ENCODE data around the gene SLC1A4. TPM values are rescaled to one million over a fixed set of nuclear protein-coding genes. Genes with fewer than 3 reads are reported as not detected.
"Not testable (repeated sequence)": the region's sequence is repeated elsewhere in the genome, so short reads cannot be mapped to it uniquely, and the experiment has no call there.

Gene SLC1A4
- polyA plus RNA-seq, 10 donors: 11.6 to 21.9 (median 12.7) TPM

- DNase-seq: peak in 1 of 3 donors; percentile 53
These were observed 899 bp downstream of the SLC1A4 start for GRCh38 chr2:64989982-64990614.

DNA sequence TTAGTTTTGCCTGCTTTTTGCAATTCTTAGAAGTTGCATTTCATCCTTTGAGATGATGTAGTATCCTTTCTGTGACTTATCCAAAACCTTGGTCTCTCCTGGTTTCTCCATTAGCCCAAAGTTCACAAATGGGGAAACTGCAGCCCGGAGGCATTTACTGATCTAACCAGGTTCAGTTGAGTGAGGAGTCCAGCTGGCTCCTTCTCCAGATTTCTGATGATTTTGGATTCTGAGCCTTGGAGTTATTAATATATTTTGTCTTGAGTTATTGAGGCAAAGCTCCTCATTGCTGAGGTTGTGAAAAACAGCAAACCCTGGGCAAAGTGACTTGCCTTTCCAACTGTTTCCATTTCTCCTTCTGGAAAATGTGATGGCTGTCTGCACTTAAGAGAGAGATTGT, 1.7 kb downstream of the SLC1A4 start:
- DNase-seq: peak in 2 of 3 donors; percentile 41 to 54

GRCh38 chr2:64992218-64992617, 3.0 kb downstream of the SLC1A4 start:
- no peak for DNase-seq

DNA sequence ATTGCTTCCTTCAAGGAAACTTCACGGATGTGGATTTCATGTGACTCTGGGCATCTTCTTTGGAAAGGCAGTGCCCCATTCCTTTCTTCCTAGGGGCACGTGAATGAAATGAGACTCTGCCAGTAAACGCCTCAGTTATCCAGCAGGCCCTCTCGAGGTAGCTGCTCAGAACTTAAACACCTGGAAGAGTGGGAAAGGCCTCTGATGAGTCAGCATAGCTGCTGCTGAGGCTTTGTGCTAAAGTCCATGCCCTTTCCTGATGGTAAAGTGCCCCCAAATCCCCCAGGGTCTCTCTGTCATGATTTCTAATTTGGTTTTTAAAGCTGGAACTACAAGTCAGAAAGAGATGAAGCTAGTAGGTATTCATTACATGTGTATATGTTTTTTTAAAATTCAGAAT, 3.8 kb downstream of the SLC1A4 start:
- DNase-seq: no peak

DNA sequence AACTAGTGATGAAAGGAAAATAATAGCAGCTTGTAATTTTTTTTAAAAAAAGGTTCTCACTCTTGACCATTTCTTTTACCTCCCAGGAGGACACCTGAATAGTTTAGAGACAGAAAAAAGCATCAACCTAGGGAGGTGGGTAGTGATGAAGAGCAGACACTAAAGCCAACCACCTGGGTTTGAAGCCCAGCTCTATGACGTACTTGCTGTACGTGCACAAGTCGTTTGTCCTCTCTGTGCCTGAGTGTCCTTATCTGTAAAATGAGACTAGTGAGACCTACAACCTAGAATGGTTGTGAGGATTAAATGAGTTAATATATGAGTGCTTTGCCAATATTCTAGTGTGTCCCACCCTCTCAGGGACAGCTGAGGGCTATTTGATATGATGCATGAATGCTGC, 5.8 kb downstream of the SLC1A4 start:
- no peak for DNase-seq

DNA sequence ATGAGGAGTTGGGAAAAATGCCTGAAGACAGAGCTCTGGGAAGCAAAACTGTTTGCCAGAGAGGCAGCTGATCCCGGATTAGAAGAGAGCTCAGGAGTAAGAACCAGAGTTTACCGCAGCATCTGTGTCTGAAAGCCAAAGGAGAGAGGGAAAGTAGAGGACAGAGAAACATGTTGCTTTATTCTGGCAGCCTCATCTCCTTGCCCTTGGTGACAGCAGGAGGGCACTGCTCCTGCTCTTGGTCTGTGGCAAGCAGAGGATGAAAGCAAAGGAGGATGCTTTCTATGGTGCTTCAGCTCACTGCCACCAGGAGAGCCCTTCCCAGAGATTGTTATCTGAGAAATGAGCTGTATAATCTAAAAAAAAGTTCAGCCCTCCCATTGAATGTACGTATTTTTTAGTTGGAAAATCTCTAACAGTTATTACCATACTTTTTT, 7.7 kb downstream of the SLC1A4 start:
- no peak for DNase-seq

DNA sequence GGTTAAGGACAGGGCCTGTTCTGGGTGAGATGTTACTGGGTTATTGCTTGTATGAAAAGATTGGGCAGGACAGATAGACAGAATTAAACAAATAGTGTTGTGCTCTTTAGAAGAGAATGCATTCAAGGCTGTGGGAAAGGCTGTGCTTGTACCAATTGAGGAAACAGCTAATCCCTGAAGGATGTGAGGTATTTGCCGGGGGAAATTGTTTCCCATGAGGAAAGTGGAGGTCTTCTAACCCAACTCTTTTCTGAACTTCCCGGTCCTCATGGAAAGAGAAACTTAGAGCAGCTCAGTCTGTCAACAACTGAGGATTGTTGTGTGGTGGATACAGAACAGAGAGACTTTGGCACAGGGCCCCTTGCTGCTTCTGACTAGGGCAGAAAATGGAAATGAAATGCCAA, 9.5 kb downstream of the SLC1A4 start:
- DNase-seq: no peak

- DNase-seq: no peak
These were observed 10.6 kb downstream of the SLC1A4 start for GRCh38 chr2:64999754-65000153.

DNA sequence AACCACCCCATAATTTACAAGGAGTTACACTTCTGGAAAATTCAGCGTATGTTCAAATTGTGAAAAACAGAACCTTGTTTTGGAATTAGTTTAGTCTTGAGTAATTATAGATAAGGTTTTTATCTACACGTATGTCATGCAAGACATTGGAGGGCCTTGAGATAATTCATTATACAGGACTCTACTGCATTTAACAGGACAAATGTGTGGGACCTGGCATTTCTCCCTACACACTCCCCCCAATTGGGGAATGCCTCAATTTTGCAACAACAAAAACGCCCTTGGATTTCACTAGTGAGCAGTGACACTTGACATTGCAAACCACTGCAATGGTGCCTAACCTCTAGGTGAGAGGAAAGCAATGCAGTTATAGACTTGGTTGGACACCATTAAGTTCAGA, 11.4 kb downstream of the SLC1A4 start:
- no peak for DNase-seq

DNA sequence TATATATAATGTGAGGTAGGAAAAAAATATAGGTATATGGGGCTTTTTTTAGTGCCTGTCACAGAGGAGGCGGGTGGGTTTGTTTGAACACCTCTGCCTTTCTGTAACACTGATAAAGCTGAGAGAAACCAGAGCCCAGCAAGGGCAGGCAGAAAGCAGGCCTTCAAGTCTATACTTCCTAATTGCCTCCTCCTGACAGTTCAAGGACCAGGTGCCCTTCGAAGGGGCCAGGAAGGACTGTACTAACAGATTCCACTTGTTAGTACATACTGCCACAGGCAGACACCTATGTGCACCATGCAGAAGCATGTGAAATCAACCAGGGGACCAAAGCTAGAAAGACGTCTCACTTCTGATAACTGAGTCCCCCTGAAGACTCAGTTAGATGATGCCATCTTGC, 13.8 kb downstream of the SLC1A4 start:
- no peak for DNase-seq

GRCh38 chr2:65004232-65004631, 15.0 kb downstream of the SLC1A4 start:
- not testable (repeated sequence) for DNase-seq

- no peak for DNase-seq
These were observed 24.6 kb downstream of the SLC1A4 start for GRCh38 chr2:65013776-65014175.

DNA sequence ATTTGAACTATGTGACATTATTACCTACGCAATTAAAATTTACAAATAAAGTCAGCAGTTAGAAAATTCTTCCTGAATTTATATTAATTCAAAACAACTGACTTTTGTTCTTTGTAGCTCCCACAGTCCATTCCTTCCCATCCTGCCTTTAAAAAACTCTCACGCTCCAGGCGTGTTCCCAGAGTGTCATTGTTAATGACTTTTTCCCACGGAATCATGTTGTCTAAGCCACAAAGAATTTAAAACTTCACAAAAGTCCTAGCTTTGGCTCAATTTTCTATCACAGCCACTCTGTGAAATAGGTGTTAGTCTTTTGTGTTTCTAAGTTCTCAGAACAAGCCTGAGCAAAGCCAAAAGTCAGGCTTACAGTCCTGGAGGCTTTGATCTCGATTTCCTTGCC, 26.5 kb downstream of the SLC1A4 start:
- no peak for DNase-seq

DNA sequence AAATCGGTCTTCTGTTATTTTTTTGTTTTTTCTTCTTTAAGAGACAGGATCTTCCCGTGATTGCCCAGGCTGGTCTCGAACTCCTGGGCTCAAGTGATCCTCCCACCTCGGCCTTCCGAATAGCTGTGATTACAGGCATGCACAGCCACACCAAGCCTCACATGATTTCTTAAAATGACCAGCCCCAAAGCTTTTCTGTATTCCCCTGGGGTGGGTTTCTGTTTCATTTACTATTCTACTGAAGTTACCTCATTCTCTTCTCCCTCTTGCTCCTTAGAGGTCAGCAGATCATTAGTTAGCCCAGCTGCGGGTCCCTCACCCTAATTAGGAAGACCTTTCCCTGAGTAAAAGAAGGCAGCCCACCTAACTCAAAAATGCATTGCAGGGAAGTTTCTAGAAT, 27.6 kb downstream of the SLC1A4 start:
- no peak for DNase-seq

- no peak for DNase-seq
These were observed 28.1 kb downstream of the SLC1A4 start for GRCh38 chr2:65017335-65017734.

GRCh38 chr2:65018141-65018582, 29.0 kb downstream of the SLC1A4 start:
- DNase-seq: peak in 1 of 3 donors; percentile 42

GRCh38 chr2:65019010-65019409, 29.8 kb downstream of the SLC1A4 start:
- no peak for DNase-seq

DNA sequence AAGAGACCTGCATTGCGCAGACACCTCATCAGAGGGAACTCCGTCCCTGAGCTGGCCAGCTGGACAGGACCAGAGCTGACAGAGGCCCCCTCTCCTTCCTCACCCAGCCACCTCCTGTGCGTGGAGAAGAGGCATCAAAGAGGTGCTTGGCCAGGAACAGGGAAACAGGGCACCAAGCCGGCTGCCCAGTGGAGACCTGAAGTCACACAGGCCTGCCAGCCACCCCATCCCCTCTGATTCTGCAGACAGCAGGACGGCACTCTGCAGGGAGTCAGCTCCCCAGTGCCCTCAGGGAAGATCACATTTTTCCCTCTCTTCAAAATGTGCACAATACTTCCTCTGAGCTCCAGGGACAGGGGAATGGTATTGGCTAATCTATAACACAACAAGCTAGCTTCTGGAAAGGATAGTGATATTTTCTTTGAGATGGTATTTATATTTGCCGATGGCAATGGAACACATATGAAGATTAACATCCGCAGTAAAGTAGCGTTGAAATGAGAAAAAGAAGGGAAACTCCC, 30.5 kb downstream of the SLC1A4 start:
- no peak for DNase-seq

DNA sequence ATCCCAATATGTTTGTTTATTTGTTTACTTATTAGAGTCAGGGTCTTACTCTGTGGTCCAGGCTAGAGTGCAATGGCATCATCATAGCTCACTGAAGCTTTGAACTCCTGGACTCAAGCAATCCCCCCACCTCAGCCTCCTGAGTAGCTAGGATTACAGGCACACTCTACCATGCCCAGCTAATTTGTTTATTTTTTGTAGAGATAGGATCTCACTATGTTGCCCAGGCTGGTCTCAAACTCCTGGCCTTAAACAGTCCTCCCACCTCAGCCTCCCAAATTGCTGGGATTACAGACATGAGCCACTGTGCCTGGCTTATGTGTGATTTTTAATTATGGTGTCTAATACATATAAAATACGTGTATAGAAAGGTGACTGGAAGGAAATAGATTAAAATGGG, 31.1 kb downstream of the SLC1A4 start:
- not testable (repeated sequence) for DNase-seq

GRCh38 chr2:65020943-65021528, 31.8 kb downstream of the SLC1A4 start:
- DNase-seq: no peak

DNA sequence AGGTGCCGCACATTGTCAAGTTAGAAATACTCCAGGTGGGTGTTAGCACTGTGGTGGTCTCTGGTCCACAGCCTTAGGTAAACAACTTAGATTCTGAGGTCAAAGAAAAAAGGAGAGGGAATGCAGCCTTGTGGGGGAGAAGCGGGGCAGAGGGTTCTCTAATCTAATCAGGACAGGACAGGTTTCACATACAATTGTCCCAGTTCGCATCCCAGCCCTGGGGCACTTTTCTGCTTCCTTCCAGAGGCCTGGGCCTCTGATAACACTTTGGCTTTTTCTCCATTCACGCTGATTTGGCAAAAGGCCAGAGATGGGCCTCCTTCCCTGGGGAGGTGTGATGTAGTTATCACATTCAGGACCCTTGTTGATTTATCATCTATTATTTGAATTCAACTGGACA, 32.5 kb downstream of the SLC1A4 start:
- DNase-seq: no peak

DNA sequence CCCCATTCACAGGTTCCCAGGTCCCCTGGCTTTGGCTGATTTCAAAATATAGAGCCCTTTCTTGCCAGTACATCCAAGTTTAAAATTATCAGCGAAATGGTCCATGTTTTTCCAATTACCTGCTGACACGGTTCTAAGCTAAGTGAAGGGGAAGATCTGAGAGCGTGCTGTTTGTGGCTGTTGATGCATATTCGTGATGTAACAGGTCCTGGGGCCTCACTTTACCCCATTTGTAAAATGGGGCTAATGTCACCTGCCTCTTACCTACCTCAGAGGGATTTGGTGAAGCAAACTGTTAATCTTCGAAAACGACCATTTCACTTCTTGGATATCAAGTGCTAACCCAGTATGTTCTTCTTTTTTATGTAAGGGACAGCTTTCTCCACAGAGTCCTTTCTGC, 33.0 kb downstream of the SLC1A4 start:
- DNase-seq: no peak

GRCh38 chr2:65023742-65024141, 34.5 kb downstream of the SLC1A4 start:
- no peak for DNase-seq
